CD14-positive monocyte (primary cell): ENCODE measurements around the gene ULK4. TPM values are rescaled to one million over a fixed set of nuclear protein-coding genes. Genes with fewer than 3 reads are reported as not detected.

Experiments used
- DNase-seq, 3 donors: peaks; one replicate each; pipeline ENCODE4 v3.0.0-alpha.2; 2011 to 2022
- H2AFZ ChIP-seq: 2 replicates; pipeline ENCODE4 v1.6.0; 2012; ENCODE audit warnings: mild to moderate bottlenecking, low read depth, low read length, inconsistent platforms; ENCODE audit not compliant: insufficient read depth, poor library complexity, severe bottlenecking
- H3K27ac ChIP-seq, 2 donors: 1 replicate in 1 of 2; 2 replicates in 1 of 2; pipeline ENCODE4 v1.5.1; 2012 to 2013; ENCODE audit warnings: low read length in 2 of 2, control low read depth in 1 of 2, inconsistent platforms in 1 of 2, low read depth in 1 of 2, mild to moderate bottlenecking in 1 of 2
- H3K27me3 ChIP-seq, 2 donors: one replicate each; pipeline versions ENCODE4 v1.6.0 to v1.6.1; 2011 to 2013; ENCODE audit warnings: low read length in 2 of 2; ENCODE audit not compliant: control insufficient read depth in 2 of 2, insufficient read depth in 2 of 2
- H3K36me3 ChIP-seq, 2 donors: replicated peaks in 1 of 2; 1 replicate in 1 of 2; 2 replicates in 1 of 2; pipeline versions ENCODE4 v1.5.1 to v1.6.1; 2012 to 2013; ENCODE audit warnings: low read length in 2 of 2, control low read depth in 1 of 2, inconsistent platforms in 1 of 2, mild to moderate bottlenecking in 1 of 2; ENCODE audit not compliant: insufficient read depth in 2 of 2, control insufficient read depth in 1 of 2
- H3K4me1 ChIP-seq, 2 donors: 1 replicate in 1 of 2; 2 replicates in 1 of 2; pipeline versions ENCODE4 v1.5.1 to v1.6.1; 2012 to 2013; ENCODE audit warnings: low read length in 2 of 2, control low read depth in 1 of 2, inconsistent platforms in 1 of 2, mild to moderate bottlenecking in 1 of 2, moderate library complexity in 1 of 2; ENCODE audit not compliant: insufficient read depth in 2 of 2, control insufficient read depth in 1 of 2
- H3K4me2 ChIP-seq: replicated peaks from 2 replicates; pipeline ENCODE3; 2012; ENCODE audit warnings: low read length, moderate library complexity, mild to moderate bottlenecking; ENCODE audit not compliant: poor library complexity, severe bottlenecking; ENCODE audit errors: extremely low read depth
- H3K4me3 ChIP-seq, 3 experiments: fragments of 200-600 bp in 1 of 3; sonication (generic) in 1 of 3; replicated peaks in 1 of 3; 1 replicate in 2 of 3; 2 replicates in 1 of 3; pipeline ENCODE4 v1.5.1; 2011 to 2013; ENCODE audit warnings: low read length in 3 of 3, mild to moderate bottlenecking in 3 of 3, control low read depth in 2 of 3, low read depth in 2 of 3, inconsistent platforms in 1 of 3, moderate library complexity in 1 of 3
- H3K79me2 ChIP-seq: 2 replicates; pipeline ENCODE4 v1.6.0; 2012; ENCODE audit warnings: mild to moderate bottlenecking, control low read depth, inconsistent platforms, low read length, moderate library complexity; ENCODE audit not compliant: insufficient read depth
- H3K9ac ChIP-seq: 2 replicates; pipeline ENCODE4 v1.6.0; 2017; ENCODE audit warnings: low read length, mild to moderate bottlenecking; ENCODE audit not compliant: insufficient read depth, poor library complexity, severe bottlenecking
- H3K9me3 ChIP-seq, 2 donors: replicated peaks in 1 of 2; 1 replicate in 1 of 2; 2 replicates in 1 of 2; pipeline versions ENCODE4 v1.5.1 to v1.6.1; 2012 to 2013; ENCODE audit warnings: low read length in 2 of 2, control low read depth in 1 of 2; ENCODE audit not compliant: control insufficient read depth in 1 of 2, insufficient read depth in 1 of 2
- H4K20me1 ChIP-seq: 2 replicates; pipeline ENCODE4 v1.6.0; 2012; ENCODE audit warnings: mild to moderate bottlenecking, low read length, control low read depth, moderate library complexity; ENCODE audit not compliant: insufficient read depth
- H3K27ac Mint-ChIP-seq, 7 donors: one replicate each; pipeline ENCODE4 v1.8.0; 2020; ENCODE audit warnings: mild to moderate bottlenecking in 7 of 7, mixed read lengths in 7 of 7, moderate library complexity in 6 of 7, inconsistent platforms in 2 of 7
- H3K27me3 Mint-ChIP-seq, 3 donors: one replicate each; pipeline ENCODE4 v1.8.0; 2021 to 2022; ENCODE audit warnings: low read depth in 3 of 3, mild to moderate bottlenecking in 3 of 3, mixed read lengths in 3 of 3, moderate library complexity in 3 of 3, inconsistent platforms in 1 of 3
- H3K36me3 Mint-ChIP-seq, 2 donors: one replicate each; pipeline ENCODE4 v1.8.0; 2020; ENCODE audit warnings: mixed read lengths in 2 of 2, inconsistent platforms in 1 of 2, mild to moderate bottlenecking in 1 of 2
- H3K4me1 Mint-ChIP-seq: one replicate; pipeline ENCODE4 v1.8.0; 2020; ENCODE audit warnings: mild to moderate bottlenecking, mixed read lengths
- H3K4me3 Mint-ChIP-seq, 2 donors: one replicate each; pipeline ENCODE4 v1.8.0; 2020; ENCODE audit warnings: mild to moderate bottlenecking in 2 of 2, mixed read lengths in 2 of 2, moderate library complexity in 1 of 2
- H3K9me3 Mint-ChIP-seq, 7 donors: one replicate each; pipeline ENCODE4 v1.8.0; 2020 to 2022; ENCODE audit warnings: mixed read lengths in 7 of 7, mild to moderate bottlenecking in 6 of 7, moderate library complexity in 6 of 7, inconsistent platforms in 2 of 7
- CTCF ChIP-seq: fragments of 200-600 bp; IDR thresholded peaks from one replicate; pipeline ENCODE4 v1.8.0; 2022; ENCODE audit warnings: antibody characterized with exemption, mild to moderate bottlenecking
- WGBS: methylation state at CpG from one replicate; pipeline ENCODE4 v1.1.5; 2013; ENCODE audit warnings: missing lambda C conversion rate; ENCODE audit not compliant: insufficient coverage; 5-methylcytosine and 5-hydroxymethylcytosine counted together
- intact Hi-C, 2 donors: fragments of 100-400 bp; cut with micrococcal nuclease; formaldehyde crosslinking; loops; one replicate each; pipeline versions ENCODE4 v1.15.0 to v1.15.1; 2023
- polyA plus RNA-seq, 3 donors: library from polyadenylated mRNA; depleted of rRNA in 1 of 3; unstranded in 2 of 3; stranded (reverse) in 1 of 3; fragments of 300-500 nt in 2 of 3; fragments of >200 nt in 1 of 3; fragmentation: Illumina TruSeq in 2 of 3; gene quantifications; 1 replicate in 2 of 3; 2 replicates in 1 of 3; pipeline ENCODE4 v1.2.3, GENCODE V29; 2012 to 2021

The ULK4 gene
- polyA plus RNA-seq, 3 donors: 6.7 to 14.0 (median 11.8) TPM

DNA sequence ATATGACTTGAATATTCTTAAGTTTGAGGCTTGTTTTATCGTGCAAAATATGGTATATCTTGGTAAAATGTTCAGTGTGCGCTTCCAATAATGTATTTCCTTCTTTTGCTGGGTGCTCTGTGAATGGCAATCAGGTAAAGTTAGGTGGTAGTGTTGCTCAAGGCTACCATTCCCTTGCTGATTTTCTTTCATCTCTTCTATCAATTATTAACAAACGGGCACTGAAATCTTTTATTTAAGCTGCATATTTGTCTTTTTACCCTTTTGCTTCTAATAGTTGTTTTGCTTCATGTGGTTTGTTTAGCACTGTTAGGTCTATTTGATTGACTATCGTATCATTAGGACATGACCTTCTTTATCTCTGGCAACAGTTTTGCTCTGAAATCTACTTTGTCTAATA, 520.3 kb downstream of the ULK4 start:
- no peak overlapping the region for H3K4me3 Mint-ChIP-seq
- H3K9me3 Mint-ChIP-seq: peaks cover 0 to 6% (median 2%) of the 10 kb centered on the region in 7 donors
- H3K27ac Mint-ChIP-seq: no peak overlapping the region
- intact Hi-C loops: no loop called here
- no CpG with 5 or more reads among the region's 4 CpGs for WGBS
- Histone ChIP-seq H2AFZ (no peak overlapping the region), H3K4me2 (no peak overlapping the region), H3K9me3 (no peaks in the 10 kb centered on the region), H3K79me2 (no peaks in the 10 kb centered on the region), H4K20me1 (no peaks in the 10 kb centered on the region), H3K9ac (no peak overlapping the region), H3K4me3 (no peak overlapping the region), H3K27me3 (no peaks in the 10 kb centered on the region), H3K36me3 (no peaks in the 10 kb centered on the region), H3K27ac (no peak overlapping the region), H3K4me1 (no peaks in the 10 kb centered on the region)
- H3K36me3 Mint-ChIP-seq: no peaks in the 10 kb centered on the region
- DNase-seq: no peak
- no peak for TF ChIP-seq CTCF
- H3K4me1 Mint-ChIP-seq: no peaks in the 10 kb centered on the region
- peaks cover 0 to 2% (median 0%) of the 10 kb centered on the region in 3 donors for H3K27me3 Mint-ChIP-seq

GRCh38 chr3:41441139-41441538, 520.8 kb downstream of the ULK4 start:
- Histone ChIP-seq H3K4me3 (no peak overlapping the region), H3K36me3 (no peaks in the 10 kb centered on the region), H3K4me2 (no peak overlapping the region), H3K79me2 (no peaks in the 10 kb centered on the region), H2AFZ (no peak overlapping the region), H3K27me3 (no peaks in the 10 kb centered on the region), H3K4me1 (no peaks in the 10 kb centered on the region), H3K9me3 (no peaks in the 10 kb centered on the region), H4K20me1 (no peaks in the 10 kb centered on the region), H3K27ac (no peak overlapping the region), H3K9ac (no peak overlapping the region)
- H3K27ac Mint-ChIP-seq: no peak overlapping the region
- intact Hi-C loops: no loop called here
- H3K36me3 Mint-ChIP-seq: no peaks in the 10 kb centered on the region
- DNase-seq: no peak
- peaks cover 0 to 2% (median 0%) of the 10 kb centered on the region in 3 donors for H3K27me3 Mint-ChIP-seq
- no CpG with 5 or more reads among the region's 2 CpGs for WGBS
- H3K9me3 Mint-ChIP-seq: peaks cover 0 to 6% (median 2%) of the 10 kb centered on the region in 7 donors
- H3K4me3 Mint-ChIP-seq: no peak overlapping the region
- H3K4me1 Mint-ChIP-seq: no peaks in the 10 kb centered on the region
- no peak for TF ChIP-seq CTCF
